ENCODE data around the gene ALK. TPM values are rescaled to one million over a fixed set of nuclear protein-coding genes. Genes with fewer than 3 reads are reported as not detected.

The ALK gene
- total RNA-seq, 2 donors from 2014 or later: 0.16 to 0.26 TPM

- Histone ChIP-seq H3K27ac (no peak overlapping the region), H3K4me1 (no peaks in the 10 kb centered on the region), H3K4me3 (no peak overlapping the region), H3K27me3 (no peaks in the 10 kb centered on the region), H3K9me3 (no peaks in the 10 kb centered on the region), H3K36me3 (no peaks in the 10 kb centered on the region)
- TF ChIP-seq CTCF (IDR thresholded peaks at IDR 0.05): no peak
- DNase-seq (ENCODE audit: low spot score): no peak
These were observed 442.7 kb downstream of the ALK start for GRCh38 chr2:29478641-29479040.

GRCh38 chr2:29477186-29477585 lies 444.2 kb downstream of the ALK start:
- Histone ChIP-seq H3K4me3 (no peak overlapping the region), H3K4me1 (no peaks in the 10 kb centered on the region), H3K9me3 (peaks cover 0 to 6% of the 10 kb centered on the region in 2 donors), H3K27me3 (no peaks in the 10 kb centered on the region), H3K27ac (no peak overlapping the region), H3K36me3 (no peaks in the 10 kb centered on the region)
- DNase-seq (ENCODE audit: low spot score): no peak
- TF ChIP-seq CTCF (IDR thresholded peaks at IDR 0.05): no peak

- Histone ChIP-seq H3K4me3 (no peak overlapping the region), H3K27me3 (no peaks in the 10 kb centered on the region), H3K36me3 (no peaks in the 10 kb centered on the region), H3K4me1 (no peaks in the 10 kb centered on the region), H3K9me3 (peaks cover 0 to 8% of the 10 kb centered on the region in 2 donors), H3K27ac (no peak overlapping the region)
- no peak for DNase-seq (ENCODE audit: low spot score)
- no peak for TF ChIP-seq CTCF (IDR thresholded peaks at IDR 0.05)
These were observed 445.9 kb downstream of the ALK start for GRCh38 chr2:29475499-29475898.

- H3K4me3 ChIP-seq: no peak overlapping the region
- H3K36me3 ChIP-seq: no peaks in the 10 kb centered on the region
- H3K27ac ChIP-seq: no peak overlapping the region
- peaks cover 0 to 23% of the 10 kb centered on the region in 2 donors for H3K9me3 ChIP-seq
- no peaks in the 10 kb centered on the region for H3K27me3 ChIP-seq
- DNase-seq (ENCODE audit: low spot score): no peak
- no peaks in the 10 kb centered on the region for H3K4me1 ChIP-seq
- TF ChIP-seq CTCF (IDR thresholded peaks at IDR 0.05): no peak
These were observed 451.4 kb downstream of the ALK start for GRCh38 chr2:29469961-29470360.

- Histone ChIP-seq H3K36me3 (no peaks in the 10 kb centered on the region), H3K4me1 (no peaks in the 10 kb centered on the region), H3K27me3 (no peaks in the 10 kb centered on the region), H3K4me3 (no peak overlapping the region), H3K27ac (no peak overlapping the region), H3K9me3 (peaks cover 0 to 23% of the 10 kb centered on the region in 2 donors)
- DNase-seq (ENCODE audit: low spot score): no peak
- TF ChIP-seq CTCF (IDR thresholded peaks at IDR 0.05): no peak
These were observed 451.9 kb downstream of the ALK start for GRCh38 chr2:29469516-29469915.

GRCh38 chr2:29463181-29463900 lies 458.0 kb downstream of the ALK start:
- no peak overlapping the region for H3K4me3 ChIP-seq
- no peak for TF ChIP-seq CTCF (IDR thresholded peaks at IDR 0.05)
- no peaks in the 10 kb centered on the region for H3K4me1 ChIP-seq
- no peaks in the 10 kb centered on the region for H3K36me3 ChIP-seq
- H3K27me3 ChIP-seq: no peaks in the 10 kb centered on the region
- H3K9me3 ChIP-seq: no peaks in the 10 kb centered on the region
- DNase-seq (ENCODE audit: low spot score): no peak
- no peak overlapping the region for H3K27ac ChIP-seq

All from right atrium auricular region (tissue), 2 donors.